ENCODE measurements around the gene SLC6A6.

The SLC6A6 gene

DNA sequence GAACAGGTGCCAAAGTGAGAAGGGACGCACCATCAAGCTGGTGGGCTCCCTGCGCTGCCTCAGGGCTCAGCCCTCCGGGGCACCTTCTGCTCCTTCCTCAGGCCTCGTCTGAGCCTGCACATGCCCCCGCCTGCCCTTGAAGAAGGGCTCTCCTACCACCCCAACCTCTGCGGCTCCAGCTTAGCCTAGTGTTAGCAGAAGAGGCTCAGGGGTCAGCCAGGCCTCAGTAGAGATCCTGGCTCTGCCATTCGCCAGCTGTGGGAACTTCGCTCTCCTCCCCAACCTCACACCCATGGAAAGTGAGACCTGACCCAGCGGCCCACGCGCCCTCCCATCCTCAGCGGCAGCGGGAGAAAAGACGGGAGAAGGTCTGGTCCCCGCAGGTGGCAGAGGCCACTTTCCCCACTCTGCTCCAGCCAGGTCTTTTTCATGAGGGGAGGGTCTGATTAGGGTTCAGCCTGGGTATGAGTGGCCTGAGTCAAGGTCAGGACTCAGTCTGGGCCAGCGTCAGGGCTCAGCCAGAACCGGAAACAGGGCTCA is 129.5 kb downstream of the SLC6A6 start:
- DNase-seq = no peak

- DNase-seq = no peak
Observed at GRCh38 chr3:14532691-14533456, 130.5 kb downstream of the SLC6A6 start.

- DNase-seq = no peak
Observed at GRCh38 chr3:14533457-14533958, 131.1 kb downstream of the SLC6A6 start.

GRCh38 chr3:14534516-14535191 is 132.2 kb downstream of the SLC6A6 start:
- no peak for DNase-seq

DNA sequence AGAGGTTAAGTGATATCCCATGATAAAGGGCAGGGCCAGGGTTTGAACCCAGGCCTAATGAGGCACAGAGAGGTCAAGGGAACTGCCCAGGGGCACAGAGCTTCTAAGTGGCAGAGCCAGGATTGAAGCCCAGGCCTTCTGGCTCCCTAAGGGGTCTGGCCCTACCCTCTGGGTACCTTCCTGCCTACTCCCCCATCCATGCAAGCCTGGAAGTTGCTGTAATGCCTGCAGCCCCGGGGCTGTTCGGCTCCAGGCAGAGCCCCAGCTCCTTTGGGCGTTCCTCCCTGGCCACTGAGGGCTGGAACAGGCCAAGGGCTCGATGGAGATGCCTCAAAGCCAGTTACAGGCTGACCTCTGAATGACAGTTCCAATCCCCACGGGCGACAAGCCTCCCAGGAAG is 133.2 kb downstream of the SLC6A6 start:
- DNase-seq = no peak

DNA sequence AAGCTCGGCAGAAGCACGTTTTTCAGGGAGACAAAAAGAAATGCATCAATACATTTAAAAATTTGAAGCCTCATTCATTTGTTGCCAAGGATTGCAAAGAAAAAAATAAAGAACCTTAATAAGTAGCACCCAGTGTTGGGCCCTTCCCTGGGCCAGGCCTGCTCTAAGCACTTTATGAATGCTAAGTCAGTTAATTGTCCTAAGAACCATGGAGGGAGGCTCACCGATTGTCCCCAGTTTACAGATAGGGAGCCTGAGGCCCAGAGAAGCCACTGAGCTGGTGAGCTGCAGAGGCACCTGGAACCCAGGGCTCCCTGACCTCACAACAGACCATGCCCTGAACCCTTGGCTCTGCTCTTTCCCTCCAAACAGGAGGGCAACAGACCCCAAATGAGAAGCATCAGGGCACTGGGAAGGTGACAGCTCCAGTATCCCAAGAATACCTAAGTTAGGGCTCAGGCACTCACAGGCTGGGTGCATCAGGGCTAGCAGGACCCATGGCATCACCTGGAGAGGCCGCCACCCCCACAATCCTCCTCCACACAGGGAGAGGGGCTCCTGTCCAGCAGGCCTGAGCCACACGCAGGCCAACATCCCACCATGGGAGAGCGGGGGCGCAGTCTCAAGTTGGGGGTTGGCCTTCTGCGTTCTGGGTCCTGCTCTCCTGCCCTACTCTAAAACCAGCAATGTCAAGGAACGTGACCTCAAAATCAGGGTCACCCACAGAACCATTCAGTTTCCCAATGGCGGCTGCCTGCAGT is 133.8 kb downstream of the SLC6A6 start:
- no peak for DNase-seq

DNA sequence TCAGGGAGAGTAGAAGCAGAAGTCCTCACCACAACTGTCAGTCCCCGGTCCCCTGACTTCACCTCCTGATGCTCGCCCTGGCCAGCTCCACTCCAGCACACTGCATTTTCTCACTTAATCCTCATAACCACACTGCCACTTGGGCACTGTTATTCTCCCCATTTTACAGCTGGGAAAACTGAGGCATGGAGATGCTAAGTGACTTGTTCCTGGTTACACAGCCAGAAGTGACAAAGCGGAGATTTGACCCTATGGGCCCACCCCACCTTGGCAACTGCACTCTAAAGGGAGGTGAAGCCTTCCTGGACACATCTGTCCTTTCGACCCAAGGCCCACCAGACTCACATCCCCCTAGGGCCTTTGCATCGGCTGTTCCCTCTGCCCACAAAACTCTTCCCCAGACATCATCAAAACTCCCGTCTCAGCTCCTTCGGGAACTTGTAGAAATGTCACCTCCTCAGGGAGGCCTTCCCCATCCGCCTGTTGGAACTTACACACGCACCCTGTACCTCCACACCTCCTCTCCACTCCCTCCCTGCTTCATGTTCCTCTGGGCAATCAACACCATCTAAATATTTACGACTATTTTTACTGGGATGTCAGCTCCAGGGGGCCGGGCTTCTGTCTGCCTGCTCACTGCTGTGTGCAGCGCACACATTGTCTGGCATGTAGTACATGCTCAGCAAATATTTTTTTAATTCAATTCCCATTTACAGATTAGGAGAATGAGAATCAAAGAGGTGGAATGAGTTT is 134.6 kb downstream of the SLC6A6 start:
- no peak for DNase-seq

DNA sequence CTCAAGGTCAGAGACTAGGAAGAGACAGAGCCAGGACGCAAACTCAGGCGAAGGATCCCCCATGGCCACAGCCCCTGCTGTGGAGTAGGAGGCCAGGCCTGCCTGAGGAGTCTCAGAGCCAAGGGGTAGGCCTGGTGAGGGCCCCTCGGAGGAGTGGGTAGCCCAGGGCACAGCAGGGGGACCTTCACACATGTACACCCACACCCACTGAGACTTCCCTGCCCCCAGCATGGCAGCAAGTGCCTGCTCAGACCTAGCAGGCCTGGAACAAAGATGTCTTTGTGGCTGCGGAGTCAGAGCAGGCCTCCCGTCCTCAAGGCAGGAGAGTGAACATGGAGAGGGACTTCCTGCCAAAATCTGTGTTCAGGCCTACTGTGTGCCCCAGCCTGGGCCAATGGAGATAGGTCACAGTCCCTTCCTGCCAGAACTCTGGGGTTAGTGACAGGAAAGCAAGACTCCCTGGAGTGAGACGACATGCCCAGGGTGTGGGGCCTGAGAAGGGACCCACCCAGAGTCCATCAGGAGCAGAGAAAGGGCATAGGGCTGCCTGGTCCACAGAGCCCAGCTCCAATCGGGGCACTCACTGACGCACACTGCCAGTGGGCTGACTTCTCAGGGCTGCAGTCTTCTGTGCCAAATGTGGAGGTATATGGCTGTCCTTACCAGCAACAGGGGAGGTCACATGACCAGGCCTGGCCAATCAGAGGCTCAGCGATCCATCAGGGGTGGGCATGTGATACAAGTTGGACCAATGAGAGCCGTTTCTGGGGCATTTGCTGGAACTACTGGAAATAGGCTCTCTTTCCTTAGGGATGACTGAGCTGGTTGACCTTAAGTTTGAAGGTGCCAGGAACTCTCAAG is 135.4 kb downstream of the SLC6A6 start:
- no peak for DNase-seq

- DNase-seq = no peak
Observed at GRCh38 chr3:14538451-14539088, 136.2 kb downstream of the SLC6A6 start.

Data from KG1 (cell line).